Activated CD8-positive, alpha-beta memory T cell treated with anti-CD3 and anti-CD28 coated beads for 1 hour (primary cell): ENCODE data around the gene AIFM1.

Experiments used
- DNase-seq, 2 donors: peaks; one replicate each; pipeline ENCODE4 v3.0.0-alpha.2; 2020; ENCODE audit warnings: low read depth in 1 of 2; ENCODE audit errors: extremely low read depth in 1 of 2

The AIFM1 gene

DNA sequence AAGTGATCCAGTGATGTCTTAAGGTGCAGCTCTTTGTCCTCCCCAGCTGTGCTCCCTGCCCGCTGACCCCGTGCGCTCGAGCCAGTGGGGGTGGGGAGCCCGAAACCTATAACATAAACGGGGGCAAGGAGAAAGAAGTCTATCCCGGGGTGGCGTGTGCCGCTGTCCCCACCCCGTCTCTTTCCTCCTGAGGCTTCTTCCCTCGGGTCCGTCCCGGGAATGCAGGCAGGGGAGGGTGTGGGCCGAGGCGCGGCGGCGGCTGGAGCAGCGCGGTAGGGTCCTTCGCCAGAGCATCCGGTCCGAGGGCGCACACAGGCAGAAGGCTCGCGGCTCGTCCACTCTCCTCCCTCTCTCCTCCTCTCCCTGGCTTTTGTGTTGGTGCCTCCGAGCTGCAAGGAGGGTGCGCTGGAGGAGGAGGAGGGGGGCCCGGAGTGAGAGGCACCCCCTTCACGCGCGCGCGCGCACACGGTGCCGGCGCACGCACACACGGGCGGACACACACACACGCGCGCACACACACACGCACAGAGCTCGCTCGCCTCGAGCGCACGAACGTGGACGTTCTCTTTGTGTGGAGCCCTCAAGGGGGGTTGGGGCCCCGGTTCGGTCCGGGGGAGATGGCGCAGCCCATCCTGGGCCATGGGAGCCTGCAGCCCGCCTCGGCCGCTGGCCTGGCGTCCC lies 5.9 kb upstream of the AIFM1 start, which contains the start of gene RAB33A:
Gene RAB33A (plus strand): TSS at position 517 of the 681 bp plus-strand sequence. CDS start 101 bp downstream, at position 618.
- peak in 1 of 2 donors; percentile 19 for DNase-seq

DNA sequence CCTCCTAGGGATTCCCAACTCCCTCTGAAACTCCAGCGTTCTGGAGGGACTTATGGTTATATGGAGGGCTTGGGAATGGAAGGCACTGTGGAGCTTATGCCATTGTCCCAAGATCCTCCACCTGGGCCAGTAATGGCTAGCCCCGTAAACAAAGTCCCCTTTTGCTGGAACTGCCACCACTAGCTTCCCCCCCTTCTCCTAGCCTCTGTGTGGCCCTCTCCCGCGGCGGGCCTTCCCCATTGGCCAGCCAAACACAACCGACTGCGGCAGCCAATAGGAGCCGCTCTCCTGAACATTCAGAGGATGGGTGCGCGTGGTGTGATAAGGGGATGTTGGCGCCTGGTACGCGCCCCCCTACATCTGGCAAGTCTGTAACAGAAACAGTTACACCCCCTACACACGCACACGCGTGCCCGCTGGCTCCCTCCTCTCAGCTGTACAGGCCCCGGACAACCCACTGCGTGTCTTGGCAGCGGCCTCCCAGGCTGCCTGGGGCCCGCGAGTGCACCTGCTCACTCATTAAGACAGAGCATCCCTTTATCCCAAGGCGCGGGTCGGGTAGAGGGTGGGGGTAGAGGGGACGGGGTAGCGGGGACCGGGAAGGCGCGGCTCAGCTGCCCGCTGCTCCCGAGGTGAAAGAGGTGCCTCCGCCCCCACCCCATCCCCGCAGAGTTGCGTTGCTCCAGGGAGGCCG lies 5.3 kb upstream of the AIFM1 start:
- peak; percentile 33 to 34 for DNase-seq

DNA sequence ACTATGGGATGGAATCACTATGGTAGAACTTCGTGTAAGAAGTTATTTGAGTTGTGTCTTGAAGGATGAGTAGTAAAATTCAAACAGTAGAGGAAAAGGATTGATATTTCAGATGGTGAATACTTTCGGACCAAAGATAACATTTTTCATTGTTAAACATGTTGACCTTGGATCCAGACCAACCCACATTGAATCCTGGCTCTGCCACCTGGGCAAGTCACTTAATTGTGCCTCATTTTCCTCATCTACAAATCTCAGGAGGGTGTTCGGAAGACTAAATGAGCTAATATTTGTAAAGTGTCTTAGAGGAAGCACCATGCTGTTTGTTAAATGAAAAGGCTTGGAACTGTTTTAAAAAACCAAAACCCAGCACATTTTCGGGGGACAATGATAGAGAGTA lies 1.4 kb upstream of the AIFM1 start:
- DNase-seq, result no peak

DNA sequence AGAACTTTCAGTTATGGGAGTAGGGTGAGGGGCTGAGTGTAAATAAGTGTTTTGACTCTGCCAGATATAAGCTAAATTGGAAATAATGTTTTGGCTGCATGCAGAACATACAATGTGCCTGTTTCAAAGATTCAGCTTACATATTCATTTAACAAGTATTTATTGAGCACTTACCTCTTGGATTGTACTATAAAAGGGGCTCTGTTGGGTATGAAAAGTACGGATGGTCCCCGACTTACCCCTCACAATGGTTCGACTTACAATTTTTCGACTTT lies 799 bp upstream of the AIFM1 start:
- DNase-seq, result no peak

DNA sequence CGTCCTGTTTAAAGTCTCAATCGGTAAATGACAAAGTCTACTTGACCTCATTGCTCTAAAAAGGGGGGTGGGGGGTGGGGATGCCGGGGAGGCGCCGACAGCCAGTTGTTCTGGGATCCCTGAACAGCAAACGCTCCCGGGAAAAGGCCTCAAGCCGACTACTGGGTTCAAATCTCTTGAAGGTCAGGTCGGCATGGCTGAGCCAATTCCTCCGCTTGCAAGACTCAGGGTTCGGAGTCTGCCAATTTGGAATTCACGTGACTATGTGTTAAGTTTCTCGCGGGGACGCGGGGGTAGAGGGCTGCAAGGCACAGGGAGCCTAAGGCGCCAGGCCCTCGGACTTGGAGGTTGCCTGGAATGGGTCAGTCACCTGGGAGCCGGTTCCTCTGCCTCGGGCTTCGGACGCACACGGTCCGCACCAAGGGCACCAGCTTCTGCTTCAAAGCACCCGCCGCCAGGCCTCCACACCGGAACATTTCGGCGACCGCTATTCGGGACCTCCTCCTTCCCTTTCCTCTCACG lies 399 bp downstream of the AIFM1 start:
- no peak for DNase-seq

DNA sequence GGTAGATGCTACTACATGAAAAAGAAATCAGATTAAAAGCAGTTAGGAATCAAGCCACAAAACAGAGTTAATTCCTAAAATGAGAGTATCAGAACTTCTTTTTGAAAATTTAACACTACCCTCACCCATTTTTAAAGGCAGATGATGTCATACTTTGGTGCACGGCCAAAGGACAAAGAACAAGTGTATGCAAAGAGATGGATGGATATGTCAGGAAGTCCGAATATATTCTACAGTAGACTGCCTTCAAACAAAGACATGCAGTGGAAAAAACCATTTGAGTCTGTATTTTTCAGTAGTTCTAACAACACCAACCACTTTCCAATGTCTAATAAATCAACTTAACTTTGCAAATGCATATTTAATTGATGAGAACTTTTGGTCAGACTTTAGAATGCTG lies 2.2 kb downstream of the AIFM1 start:
- no peak for DNase-seq

- DNase-seq, result no peak
These were observed 3.4 kb downstream of the AIFM1 start for GRCh38 chrX:130162094-130162735.

DNA sequence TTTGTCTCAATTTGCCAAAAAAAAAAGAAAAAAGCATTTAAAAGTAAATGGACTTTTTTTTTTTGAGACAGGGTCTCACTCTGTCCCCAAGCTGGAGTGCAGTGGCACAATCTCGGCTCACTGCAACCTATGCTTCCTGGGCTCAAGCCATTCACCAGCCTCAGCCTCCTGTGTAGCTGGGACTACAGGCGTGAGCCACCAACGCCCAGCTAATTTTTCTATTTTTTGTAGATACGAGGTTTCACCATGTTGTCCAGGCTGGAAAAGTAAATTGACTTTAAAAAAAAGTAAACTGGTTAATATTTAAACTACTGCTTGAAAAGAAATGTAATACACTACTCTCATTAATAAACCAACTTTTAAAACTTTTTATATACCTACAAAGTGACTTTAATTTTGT lies 5.9 kb downstream of the AIFM1 start:
- DNase-seq, result no peak

DNA sequence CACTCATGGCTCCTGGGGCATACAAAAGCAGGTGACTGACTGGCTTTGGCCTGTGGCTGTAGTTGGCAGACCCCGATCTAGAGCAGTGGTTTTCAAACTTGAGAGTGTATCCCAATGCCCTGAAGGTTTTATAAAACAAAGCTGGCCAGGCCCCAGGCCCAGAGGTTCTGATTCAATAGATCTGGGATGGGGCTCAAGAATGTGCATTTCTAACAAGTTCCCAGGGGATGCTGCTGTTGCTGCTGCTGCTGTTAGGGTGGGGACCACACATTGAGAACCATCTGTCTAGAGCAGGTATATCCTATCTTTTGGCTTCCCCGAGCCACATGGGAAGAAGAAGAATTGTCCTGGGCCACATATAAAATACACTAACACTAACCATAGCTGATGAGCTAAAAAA lies 7.3 kb downstream of the AIFM1 start:
- no peak for DNase-seq

DNA sequence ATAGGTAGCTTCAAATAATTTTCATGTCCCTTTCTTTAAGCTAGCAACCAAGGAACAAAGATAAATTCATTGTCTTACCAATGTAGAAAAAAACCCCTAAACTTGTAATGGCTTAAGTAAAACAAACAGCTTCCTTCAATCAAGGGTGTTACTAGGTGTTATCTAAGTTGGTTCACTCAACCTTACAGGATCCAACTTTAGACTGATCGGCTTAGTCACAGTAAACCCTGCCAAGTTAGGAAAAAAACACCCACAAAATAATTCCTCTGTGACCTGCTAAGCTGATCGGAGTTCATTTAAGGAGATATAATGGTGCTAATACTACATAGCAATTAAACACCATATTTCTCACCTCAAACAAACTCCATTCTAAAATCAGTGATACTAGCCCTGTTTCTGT lies 10.1 kb downstream of the AIFM1 start:
- no peak for DNase-seq

DNA sequence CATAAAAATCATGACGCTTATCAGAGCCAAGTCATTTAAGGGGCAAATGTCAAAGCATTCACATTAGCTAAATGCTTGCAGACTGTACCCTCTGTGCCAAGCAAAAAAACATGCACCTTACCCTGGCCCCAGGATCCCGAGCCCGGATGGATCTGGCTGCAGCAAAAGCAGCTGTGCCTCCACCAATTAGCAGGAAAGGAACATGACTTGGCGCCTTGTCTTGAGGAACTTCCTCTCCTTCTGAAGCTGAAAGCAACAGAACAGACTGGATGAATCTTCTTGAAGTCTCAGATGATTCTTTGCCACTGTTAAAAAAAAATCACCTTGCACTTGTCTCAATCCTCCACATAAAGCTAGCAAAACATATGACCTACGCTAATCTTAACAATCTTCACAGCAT lies 18.0 kb downstream of the AIFM1 start:
- no peak for DNase-seq

DNA sequence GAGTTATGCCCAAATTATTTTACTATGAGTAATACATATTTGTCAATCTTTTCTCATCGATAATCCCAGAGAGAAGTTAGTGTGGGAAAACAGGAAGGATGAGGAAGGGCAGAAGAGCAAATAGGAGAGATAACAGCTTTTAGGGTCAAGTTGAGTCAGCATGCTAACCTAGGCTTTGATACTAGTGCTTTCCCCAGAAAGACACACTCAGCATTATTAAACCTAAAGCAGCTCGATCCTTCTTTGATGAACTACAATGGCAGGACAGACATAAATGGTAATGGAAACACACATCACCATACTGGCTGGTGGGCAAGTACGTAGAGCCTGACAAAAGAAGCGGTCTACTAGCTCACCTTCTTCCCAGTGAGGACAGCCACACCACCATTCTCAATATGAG lies 20.5 kb downstream of the AIFM1 start:
- DNase-seq, result no peak

DNA sequence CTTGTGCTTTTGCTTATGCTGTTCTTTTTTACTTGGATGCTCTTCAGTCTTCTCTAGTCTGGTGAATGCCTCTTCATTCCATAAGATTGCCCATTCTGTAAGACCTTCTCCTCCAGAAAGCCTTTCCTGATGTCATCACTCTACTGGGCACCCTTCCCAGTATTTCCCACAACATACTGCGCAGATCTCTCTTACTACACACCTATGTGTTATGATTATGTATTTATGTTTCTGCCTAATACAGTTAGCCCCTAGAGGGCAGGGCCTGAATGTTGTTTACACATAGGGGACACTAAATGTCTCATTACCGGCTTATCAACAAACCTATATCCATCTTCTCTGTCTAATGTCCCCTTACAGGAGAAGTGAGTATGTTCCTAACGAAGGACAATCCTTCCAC lies 21.1 kb downstream of the AIFM1 start:
- no peak for DNase-seq

GRCh38 chrX:130139474-130140201 lies 26.0 kb downstream of the AIFM1 start:
- DNase-seq, result no peak

- DNase-seq, result no peak
These were observed 28.7 kb downstream of the AIFM1 start for GRCh38 chrX:130136961-130137360.

DNA sequence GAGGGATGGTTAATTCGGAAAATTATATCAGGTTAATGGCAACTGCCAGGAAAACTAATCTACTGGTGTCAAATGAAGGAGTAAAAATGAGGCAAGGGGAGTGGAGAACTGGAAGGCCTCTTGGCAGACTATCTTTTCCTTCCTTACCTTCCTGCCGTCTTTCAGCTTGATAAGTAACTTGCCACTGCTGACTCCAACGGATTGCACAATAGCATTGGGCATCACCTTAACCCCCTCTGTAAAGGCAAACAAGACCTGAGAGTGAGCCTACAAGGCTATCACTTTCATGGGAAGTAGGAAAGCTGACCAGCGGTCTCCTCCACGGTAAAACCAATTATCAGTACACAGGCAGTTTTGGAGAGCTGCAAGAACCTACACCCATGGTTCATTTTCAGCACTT lies 29.1 kb downstream of the AIFM1 start:
- DNase-seq, result no peak

GRCh38 chrX:130130990-130131389 lies 34.7 kb downstream of the AIFM1 start:
- DNase-seq, result no peak

GRCh38 chrX:130125091-130125874 lies 40.4 kb downstream of the AIFM1 start:
- no peak for DNase-seq

GRCh38 chrX:130124577-130124976 lies 41.1 kb downstream of the AIFM1 start:
- no peak for DNase-seq

DNA sequence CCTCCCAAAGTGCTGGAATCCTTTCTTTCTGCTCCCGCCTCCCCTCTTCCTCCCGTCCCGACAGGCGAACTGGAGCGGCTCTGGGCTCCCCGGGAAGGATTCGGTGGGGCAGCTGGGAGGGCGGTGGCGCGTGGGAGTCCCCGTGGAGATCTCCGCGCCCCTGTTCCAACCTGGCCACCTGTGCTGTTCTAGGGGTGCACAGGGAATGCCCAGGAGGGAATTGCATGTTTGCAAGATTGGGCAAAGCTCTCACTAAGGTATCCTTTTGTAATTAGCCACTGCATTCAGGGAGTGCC lies 44.2 kb downstream of the AIFM1 start:
- no peak for DNase-seq
